ENCODE results near the gene LARP1B.

DNA sequence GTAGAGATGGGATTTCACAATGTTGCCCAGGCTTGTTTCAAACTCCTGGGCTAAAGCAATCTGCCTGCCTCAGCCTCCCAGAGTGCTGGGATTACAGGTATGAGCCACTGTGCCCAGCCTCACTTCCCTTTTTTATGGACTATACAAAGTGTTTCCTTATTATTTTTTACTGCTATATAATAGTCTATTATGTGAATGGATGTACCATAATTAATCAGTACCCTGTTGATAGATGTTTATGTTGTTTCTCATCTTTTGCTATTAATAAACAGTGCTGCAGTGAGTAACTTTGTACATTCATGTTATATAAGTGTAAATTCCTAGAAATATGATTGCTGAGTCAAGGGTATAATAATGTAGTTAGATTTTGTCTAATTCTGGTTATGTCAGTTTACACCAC, 35.8 kb upstream of the LARP1B start:
- TF ChIP-seq, protein P1, sequence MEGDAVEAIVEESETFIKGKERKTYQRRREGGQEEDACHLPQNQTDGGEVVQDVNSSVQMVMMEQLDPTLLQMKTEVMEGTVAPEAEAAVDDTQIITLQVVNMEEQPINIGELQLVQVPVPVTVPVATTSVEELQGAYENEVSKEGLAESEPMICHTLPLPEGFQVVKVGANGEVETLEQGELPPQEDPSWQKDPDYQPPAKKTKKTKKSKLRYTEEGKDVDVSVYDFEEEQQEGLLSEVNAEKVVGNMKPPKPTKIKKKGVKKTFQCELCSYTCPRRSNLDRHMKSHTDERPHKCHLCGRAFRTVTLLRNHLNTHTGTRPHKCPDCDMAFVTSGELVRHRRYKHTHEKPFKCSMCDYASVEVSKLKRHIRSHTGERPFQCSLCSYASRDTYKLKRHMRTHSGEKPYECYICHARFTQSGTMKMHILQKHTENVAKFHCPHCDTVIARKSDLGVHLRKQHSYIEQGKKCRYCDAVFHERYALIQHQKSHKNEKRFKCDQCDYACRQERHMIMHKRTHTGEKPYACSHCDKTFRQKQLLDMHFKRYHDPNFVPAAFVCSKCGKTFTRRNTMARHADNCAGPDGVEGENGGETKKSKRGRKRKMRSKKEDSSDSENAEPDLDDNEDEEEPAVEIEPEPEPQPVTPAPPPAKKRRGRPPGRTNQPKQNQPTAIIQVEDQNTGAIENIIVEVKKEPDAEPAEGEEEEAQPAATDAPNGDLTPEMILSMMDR (IDR thresholded peaks at IDR 0.05): no peak
- TF ChIP-seq EP300 (IDR thresholded peaks at IDR 0.05; ENCODE audit: low read depth): no peak

Data from transverse colon (tissue), 3 donors.